ENCODE data around the gene MYH9.
"Not testable (repeated sequence)": the region's sequence is repeated elsewhere in the genome, so short reads cannot be mapped to it uniquely, and the experiment has no call there.

MYH9 gene

GRCh38 chr22:36267896-36268485 lies 119.8 kb downstream of the MYH9 start:
- DNase-seq (ENCODE audit: low read depth in 2 of 2), result no peak

GRCh38 chr22:36267058-36267457 lies 120.7 kb downstream of the MYH9 start:
- no peak for DNase-seq (ENCODE audit: low read depth in 2 of 2)

- DNase-seq (ENCODE audit: low read depth in 2 of 2), result not testable (repeated sequence)
Measured at GRCh38 chr22:36263886-36264664, 123.7 kb downstream of the MYH9 start.

GRCh38 chr22:36263216-36263673 lies 124.5 kb downstream of the MYH9 start:
- DNase-seq (ENCODE audit: low read depth in 2 of 2), result not testable (repeated sequence)

- DNase-seq (ENCODE audit: low read depth in 2 of 2), result not testable (repeated sequence)
Measured at GRCh38 chr22:36262307-36262706, 125.5 kb downstream of the MYH9 start.

GRCh38 chr22:36261675-36262074 lies 126.1 kb downstream of the MYH9 start:
- not testable (repeated sequence) for DNase-seq (ENCODE audit: low read depth in 2 of 2)

GRCh38 chr22:36259615-36260300 lies 128.0 kb downstream of the MYH9 start:
- no peak for DNase-seq (ENCODE audit: low read depth in 2 of 2)

GRCh38 chr22:36258701-36259614 lies 128.8 kb downstream of the MYH9 start:
- no peak for DNase-seq (ENCODE audit: low read depth in 2 of 2)

GRCh38 chr22:36257948-36258670 lies 129.7 kb downstream of the MYH9 start:
- DNase-seq (ENCODE audit: low read depth in 2 of 2), result no peak

- DNase-seq (ENCODE audit: low read depth in 2 of 2), result no peak
Measured at GRCh38 chr22:36257308-36257707, 130.5 kb downstream of the MYH9 start.

GRCh38 chr22:36256478-36256877 lies 131.3 kb downstream of the MYH9 start:
- no peak for DNase-seq (ENCODE audit: low read depth in 2 of 2)

GRCh38 chr22:36255572-36255971 lies 132.2 kb downstream of the MYH9 start:
- DNase-seq (ENCODE audit: low read depth in 2 of 2), result not testable (repeated sequence)

- peak; percentile 45 to 46 for DNase-seq (ENCODE audit: low read depth in 2 of 2)
Measured at GRCh38 chr22:36253523-36254490, 134.0 kb downstream of the MYH9 start.

- peak in 1 of 2 donors; percentile 46 for DNase-seq (ENCODE audit: low read depth in 2 of 2)
Measured at GRCh38 chr22:36252754-36253522, 134.8 kb downstream of the MYH9 start, which contains the start of gene APOL1. TSS of gene APOL1 (plus strand) at chr22:36253133. CDS start at chr22:36254956, 1,823 bp downstream.

- DNase-seq (ENCODE audit: low read depth in 2 of 2), result not testable (repeated sequence)
Measured at GRCh38 chr22:36251979-36252608, 135.7 kb downstream of the MYH9 start.

GRCh38 chr22:36250292-36250960 lies 137.3 kb downstream of the MYH9 start:
- DNase-seq (ENCODE audit: low read depth in 2 of 2), result not testable (repeated sequence)

- DNase-seq (ENCODE audit: low read depth in 2 of 2), result no peak
Measured at GRCh38 chr22:36249160-36249559, 138.6 kb downstream of the MYH9 start.

GRCh38 chr22:36247955-36248354 lies 139.8 kb downstream of the MYH9 start:
- DNase-seq (ENCODE audit: low read depth in 2 of 2), result no peak
